ENCODE results near the gene MIEN1. TPM values are rescaled to one million over a fixed set of nuclear protein-coding genes. Genes with fewer than 3 reads are reported as not detected.

MIEN1 gene
- total RNA-seq (ENCODE audit: low replicate concordance) = 8.7 and 21.0 TPM in 2 replicates

GRCh38 chr17:39730095-39730921, at the start of gene MIEN1:
Gene MIEN1 (minus strand): TSS chr17:39730532. CDS start chr17:39730495, 37 bp downstream.

GRCh38 chr17:39737760-39738567, 7.6 kb upstream of the MIEN1 start, which contains the start of gene GRB7:
Gene GRB7 (plus strand): TSS chr17:39737938. CDS start chr17:39742302, 4,364 bp downstream.

GRCh38 chr17:39699818-39700147, 30.5 kb downstream of the MIEN1 start, which contains the start of gene ERBB2:
Gene ERBB2 (plus strand): TSS chr17:39700064. CDS start chr17:39700239, 175 bp downstream.

GRCh38 chr17:39687546-39688474, 42.5 kb downstream of the MIEN1 start, which contains the start of gene PGAP3:
Gene PGAP3 (minus strand): TSS chr17:39688057. CDS start chr17:39688014, 43 bp downstream.

Other genes starting within 250 kb of the MIEN1 start
- not detected in 2 replicates for gene NEUROD2, start 122.6 kb downstream of the MIEN1 start, total RNA-seq (ENCODE audit: low replicate concordance)
- gene PPP1R1B, start 103.6 kb downstream of the MIEN1 start, total RNA-seq (ENCODE audit: low replicate concordance) = 3.0 TPM in 1 of 2 replicates, not detected in the other
- 18.4 and 49.3 TPM in 2 replicates for gene STARD3, start 93.4 kb downstream of the MIEN1 start, total RNA-seq (ENCODE audit: low replicate concordance)
- 0.23 and 0.70 TPM in 2 replicates for gene TCAP, start 65.2 kb downstream of the MIEN1 start, total RNA-seq (ENCODE audit: low replicate concordance)
- not detected in 2 replicates for gene PNMT, start 62.1 kb downstream of the MIEN1 start, total RNA-seq (ENCODE audit: low replicate concordance)
- gene PGAP3, start 42.5 kb downstream of the MIEN1 start, total RNA-seq (ENCODE audit: low replicate concordance) = 8.3 and 19.9 TPM in 2 replicates
- 33.8 and 34.5 TPM in 2 replicates for gene ERBB2, start 30.5 kb downstream of the MIEN1 start, total RNA-seq (ENCODE audit: low replicate concordance)
- under 0.01 and 0.60 TPM in 2 replicates for gene GRB7, start 7.4 kb upstream of the MIEN1 start, total RNA-seq (ENCODE audit: low replicate concordance)
- not detected in 2 replicates for gene IKZF3, start 133.8 kb upstream of the MIEN1 start, total RNA-seq (ENCODE audit: low replicate concordance)
- gene ZPBP2, start 137.7 kb upstream of the MIEN1 start, total RNA-seq (ENCODE audit: low replicate concordance) = not detected in 2 replicates
- gene GSDMB, start 188.1 kb upstream of the MIEN1 start, total RNA-seq (ENCODE audit: low replicate concordance) = 6.0 and 8.0 TPM in 2 replicates
- gene ORMDL3, start 197.1 kb upstream of the MIEN1 start, total RNA-seq (ENCODE audit: low replicate concordance) = 107 and 108 TPM in 2 replicates
- gene LRRC3C, start 197.2 kb upstream of the MIEN1 start, total RNA-seq (ENCODE audit: low replicate concordance) = not detected in 2 replicates
- not detected in 2 replicates for gene GSDMA, start 232.5 kb upstream of the MIEN1 start, total RNA-seq (ENCODE audit: low replicate concordance)